SHP77 (cell line): ENCODE results near the gene PERM1.
"Not testable (repeated sequence)": the region's sequence is repeated elsewhere in the genome, so short reads cannot be mapped to it uniquely, and the experiment has no call there.

Experiments used
- DNase-seq, 2 experiments: peaks; one replicate each; lab custom pipeline; 2025; lab: John Stamatoyannopoulos, UW

Gene PERM1

GRCh38 chr1:978835-979743 is 2.8 kb downstream of the PERM1 start:
- DNase-seq = no peak

GRCh38 chr1:978069-978834 is 3.6 kb downstream of the PERM1 start:
- no peak for DNase-seq

- DNase-seq = not testable (repeated sequence)
Observed at GRCh38 chr1:976791-977190, 5.1 kb downstream of the PERM1 start.

GRCh38 chr1:975896-976683 is 5.8 kb downstream of the PERM1 start:
- DNase-seq = peak; percentile 57 to 75

- DNase-seq = no peak
Observed at GRCh38 chr1:975365-975764, 6.5 kb downstream of the PERM1 start.

- DNase-seq = no peak
Observed at GRCh38 chr1:974687-975328, 7.1 kb downstream of the PERM1 start.

- no peak for DNase-seq
Observed at GRCh38 chr1:974293-974640, 7.6 kb downstream of the PERM1 start.

GRCh38 chr1:973459-974292 is 8.2 kb downstream of the PERM1 start:
- no peak for DNase-seq

GRCh38 chr1:972726-973458 is 9.0 kb downstream of the PERM1 start:
- no peak for DNase-seq

- no peak for DNase-seq
Observed at GRCh38 chr1:971751-972506, 10.0 kb downstream of the PERM1 start.

- DNase-seq = no peak
Observed at GRCh38 chr1:970973-971730, 10.7 kb downstream of the PERM1 start.

GRCh38 chr1:970242-970972 is 11.5 kb downstream of the PERM1 start:
- no peak for DNase-seq

GRCh38 chr1:969260-969855 is 12.5 kb downstream of the PERM1 start:
- DNase-seq = no peak

GRCh38 chr1:967466-968343 is 14.2 kb downstream of the PERM1 start:
- no peak for DNase-seq

- no peak for DNase-seq
Observed at GRCh38 chr1:966704-967300, 15.1 kb downstream of the PERM1 start.

- DNase-seq = no peak
Observed at GRCh38 chr1:966135-966703, 15.7 kb downstream of the PERM1 start, which contains the start of gene PLEKHN1. Gene PLEKHN1, plus strand, starts transcription at chr1:966482. Its CDS starts 50 bp downstream, at chr1:966532.
